WTC11 (cell line): ENCODE results near the gene HDAC9. TPM values are rescaled to one million over a fixed set of nuclear protein-coding genes. Genes with fewer than 3 reads are reported as not detected.

Source experiments
- ATAC-seq: fragments of 200-7000 bp; cut with Tn5 transposase; 2 replicates; pipeline ENCODE4 v1.10.0; 2021; ENCODE audit warnings: mild to moderate bottlenecking, moderate library complexity
- CTCF ChIA-PET: fragments of 300-600 bp; sonication (Branson Sonifier 250); formaldehyde crosslinking; loops from one replicate; lab custom pipeline; 2021; ENCODE audit warnings: antibody characterized with exemption; lab: Charles Lee
- POLR2A ChIA-PET: fragments of 350-600 bp; sonication (Branson Sonifier 250); formaldehyde crosslinking; loops from one replicate; lab custom pipeline; 2021; ENCODE audit warnings: antibody characterized with exemption; lab: Charles Lee
- DNase-seq: peaks from one replicate; pipeline ENCODE4 v3.0.0; 2021; ENCODE audit warnings: low spot score
- H3K27ac Mint-ChIP-seq: 2 replicates; pipeline ENCODE4 v1.8.0; 2021; ENCODE audit warnings: mixed read lengths
- H3K27me3 Mint-ChIP-seq: 2 replicates; pipeline ENCODE4 v1.8.0; 2021; ENCODE audit warnings: low read depth, mild to moderate bottlenecking, moderate library complexity, mixed read lengths
- H3K36me3 Mint-ChIP-seq: 2 replicates; pipeline ENCODE4 v1.8.0; 2021; ENCODE audit warnings: mixed read lengths
- H3K4me1 Mint-ChIP-seq: 2 replicates; pipeline ENCODE4 v1.8.0; 2022; ENCODE audit warnings: mixed read lengths
- H3K4me3 Mint-ChIP-seq: 2 replicates; pipeline ENCODE4 v1.8.0; 2021; ENCODE audit warnings: mild to moderate bottlenecking, moderate library complexity, mixed read lengths
- H3K9me3 Mint-ChIP-seq: 2 replicates; pipeline ENCODE4 v1.8.0; 2021; ENCODE audit warnings: mixed read lengths
- ARID4B ChIP-seq: sonication (generic); formaldehyde crosslinking; IDR thresholded peaks from 2 replicates; pipeline ENCODE4 v1.8.0; 2023; ENCODE audit warnings: missing genetic modification reagents, mild to moderate bottlenecking, borderline replicate concordance
- ATF6 ChIP-seq: sonication (generic); formaldehyde crosslinking; IDR thresholded peaks from 2 replicates; pipeline ENCODE4 v1.8.1; 2023; ENCODE audit warnings: mild to moderate bottlenecking, missing genetic modification reagents
- CREB1 ChIP-seq: sonication (generic); formaldehyde crosslinking; IDR thresholded peaks from 2 replicates; pipeline ENCODE4 v1.8.0; 2023; ENCODE audit warnings: mild to moderate bottlenecking, missing genetic modification reagents
- E2F1 ChIP-seq: sonication (generic); formaldehyde crosslinking; IDR thresholded peaks from 2 replicates; pipeline ENCODE4 v1.8.0; 2022; ENCODE audit warnings: mild to moderate bottlenecking, missing genetic modification reagents
- EMX1 ChIP-seq: fragments of 250-450 bp; sonication (Bioruptor Pico); IDR thresholded peaks from 2 replicates; pipeline ENCODE4 v1.8.0; 2021; ENCODE audit warnings: mild to moderate bottlenecking
- FOXK1 ChIP-seq: sonication (generic); formaldehyde crosslinking; IDR thresholded peaks from 2 replicates; pipeline ENCODE4 v1.8.0; 2022; ENCODE audit warnings: mild to moderate bottlenecking, moderate library complexity, missing genetic modification reagents
- GABPB1 ChIP-seq: sonication (generic); formaldehyde crosslinking; IDR thresholded peaks from 2 replicates; pipeline ENCODE4 v1.8.1; 2023; ENCODE audit warnings: mild to moderate bottlenecking, missing genetic modification reagents
- HMGXB4 ChIP-seq: sonication (generic); formaldehyde crosslinking; IDR thresholded peaks from 2 replicates; pipeline ENCODE4 v1.8.1; 2023; ENCODE audit warnings: mild to moderate bottlenecking, moderate library complexity, missing genetic modification reagents
- NFATC4 ChIP-seq: fragments of 250-450 bp; sonication (Bioruptor Pico); IDR thresholded peaks from 2 replicates; pipeline ENCODE4 v1.9.0; 2021; ENCODE audit warnings: mild to moderate bottlenecking
- NR2C2 ChIP-seq: sonication (generic); formaldehyde crosslinking; IDR thresholded peaks from 2 replicates; pipeline ENCODE4 v1.8.0; 2022; ENCODE audit warnings: mild to moderate bottlenecking, missing genetic modification reagents
- STAT6 ChIP-seq: sonication (generic); formaldehyde crosslinking; conservative IDR thresholded peaks from 2 replicates; pipeline ENCODE4 v1.8.1; 2023; ENCODE audit warnings: mild to moderate bottlenecking, low read depth, missing genetic modification reagents, moderate library complexity
- TCF7 ChIP-seq: sonication (generic); formaldehyde crosslinking; IDR thresholded peaks from 2 replicates; pipeline ENCODE4 v1.8.0; 2022; ENCODE audit warnings: mild to moderate bottlenecking, low read depth, missing genetic modification reagents, moderate library complexity
- USF2 ChIP-seq: sonication (generic); formaldehyde crosslinking; IDR thresholded peaks from 2 replicates; pipeline ENCODE4 v1.8.1; 2023; ENCODE audit warnings: mild to moderate bottlenecking, missing genetic modification reagents, moderate library complexity
- ZBTB43 ChIP-seq: sonication (generic); formaldehyde crosslinking; IDR thresholded peaks from 2 replicates; pipeline ENCODE4 v1.8.1; 2023; ENCODE audit warnings: mild to moderate bottlenecking, missing genetic modification reagents
- ZNF317 ChIP-seq: sonication (generic); formaldehyde crosslinking; IDR thresholded peaks from 2 replicates; pipeline ENCODE4 v1.8.1; 2023; ENCODE audit warnings: low read depth, mild to moderate bottlenecking, moderate library complexity, missing genetic modification reagents, borderline replicate concordance
- ZNF512 ChIP-seq: sonication (generic); formaldehyde crosslinking; IDR thresholded peaks from 2 replicates; pipeline ENCODE4 v1.8.1; 2022; ENCODE audit warnings: missing genetic modification reagents, borderline replicate concordance
- total RNA-seq: library from RNA; stranded (reverse); gene quantifications from 3 replicates; pipeline ENCODE4 v1.2.3, GENCODE V29; 2021

The HDAC9 gene
- total RNA-seq, 1 experiment from 2014 or later: 18.8 TPM

GRCh38 chr7:18680576-18680975 is 185.0 kb downstream of the HDAC9 start:
- Mint-ChIP-seq H3K36me3 (no peaks in the 10 kb centered on the region), H3K27ac (no peak overlapping the region), H3K27me3 (no peaks in the 10 kb centered on the region), H3K4me1 (peaks cover 8% of the 10 kb centered on the region), H3K9me3 (no peaks in the 10 kb centered on the region), H3K4me3 (no peak overlapping the region)
- no peak for TF ChIP-seq TCF7 (CRISPR knock-in tag)
- no peak for TF ChIP-seq ATF6
- TF ChIP-seq STAT6 (CRISPR knock-in tag): no peak
- no peak for TF ChIP-seq EMX1 (CRISPR knock-in tag)
- no peak for TF ChIP-seq ZNF317 (CRISPR knock-in tag)
- no peak for TF ChIP-seq CREB1 (CRISPR knock-in tag)
- TF ChIP-seq GABPB1: no peak
- no peak for DNase-seq
- POLR2A ChIA-PET: no interaction called here
- no peak for ATAC-seq
- CTCF ChIA-PET: interaction anchor here (1.1 kb wide), 1 partner anchor 15 kb away, joined by 4 read pairs; no protein-coding TSS in a partner anchor

GRCh38 chr7:18684916-18685315 is 189.4 kb downstream of the HDAC9 start:
- H3K36me3 Mint-ChIP-seq: no peaks in the 10 kb centered on the region
- H3K9me3 Mint-ChIP-seq: no peaks in the 10 kb centered on the region
- TF ChIP-seq ZBTB43 (no peak), HMGXB4 (CRISPR knock-in tag) (no peak), FOXK1 (CRISPR knock-in tag) (no peak), ARID4B (CRISPR knock-in tag) (no peak), E2F1 (CRISPR knock-in tag) (no peak), ZNF512 (CRISPR knock-in tag) (no peak), NFATC4 (CRISPR knock-in tag) (no peak), USF2 (no peak), NR2C2 (no peak)
- no peak overlapping the region for H3K27ac Mint-ChIP-seq
- H3K4me3 Mint-ChIP-seq: no peak overlapping the region
- DNase-seq: no peak
- H3K4me1 Mint-ChIP-seq: 0 out of 2 replicates have a peak, but pooled peaks cover 6% of the 10 kb centered on the region
- CTCF ChIA-PET: no interaction called here
- POLR2A ChIA-PET: no interaction called here
- H3K27me3 Mint-ChIP-seq: no peaks in the 10 kb centered on the region
- no peak for ATAC-seq
